Measurements from ENCODE around the gene SRRM3.
A peak's percentile ranks its signal among the peaks of the same experiment; 100 is the strongest.
"Not testable (repeated sequence)": the region's sequence is repeated elsewhere in the genome, so short reads cannot be mapped to it uniquely, and the experiment has no call there.

The SRRM3 gene

GRCh38 chr7:76317782-76318487, 116.2 kb downstream of the SRRM3 start:
- no peak for FAIRE-seq

GRCh38 chr7:76318488-76319353, 117.0 kb downstream of the SRRM3 start:
- FAIRE-seq: no peak

GRCh38 chr7:76325092-76325491, 123.4 kb downstream of the SRRM3 start:
- no peak for FAIRE-seq

GRCh38 chr7:76325811-76326210, 124.1 kb downstream of the SRRM3 start:
- no peak for FAIRE-seq

GRCh38 chr7:76326646-76327233, 125.0 kb downstream of the SRRM3 start:
- peak; percentile 24 for FAIRE-seq

GRCh38 chr7:76327610-76328009, 125.9 kb downstream of the SRRM3 start:
- no peak for FAIRE-seq

- FAIRE-seq: no peak
Observed at GRCh38 chr7:76328389-76328788, 126.7 kb downstream of the SRRM3 start.

- no peak for FAIRE-seq
Observed at GRCh38 chr7:76329479-76329878, 127.8 kb downstream of the SRRM3 start.

- FAIRE-seq: no peak
Observed at GRCh38 chr7:76330261-76330660, 128.6 kb downstream of the SRRM3 start.

GRCh38 chr7:76330673-76331072, 129.0 kb downstream of the SRRM3 start:
- FAIRE-seq: no peak

GRCh38 chr7:76332078-76332477, 130.4 kb downstream of the SRRM3 start:
- FAIRE-seq: no peak

GRCh38 chr7:76333511-76334101, 131.9 kb downstream of the SRRM3 start:
- FAIRE-seq: no peak

GRCh38 chr7:76334320-76334967, 132.7 kb downstream of the SRRM3 start:
- no peak for FAIRE-seq

GRCh38 chr7:76335417-76335816, 133.7 kb downstream of the SRRM3 start:
- not testable (repeated sequence) for FAIRE-seq

- FAIRE-seq: no peak
Observed at GRCh38 chr7:76336094-76336493, 134.4 kb downstream of the SRRM3 start.
